Measurements from ENCODE around the gene MRTO4.
"Not testable (repeated sequence)": the region's sequence is repeated elsewhere in the genome, so short reads cannot be mapped to it uniquely, and the experiment has no call there.

MRTO4 gene

DNA sequence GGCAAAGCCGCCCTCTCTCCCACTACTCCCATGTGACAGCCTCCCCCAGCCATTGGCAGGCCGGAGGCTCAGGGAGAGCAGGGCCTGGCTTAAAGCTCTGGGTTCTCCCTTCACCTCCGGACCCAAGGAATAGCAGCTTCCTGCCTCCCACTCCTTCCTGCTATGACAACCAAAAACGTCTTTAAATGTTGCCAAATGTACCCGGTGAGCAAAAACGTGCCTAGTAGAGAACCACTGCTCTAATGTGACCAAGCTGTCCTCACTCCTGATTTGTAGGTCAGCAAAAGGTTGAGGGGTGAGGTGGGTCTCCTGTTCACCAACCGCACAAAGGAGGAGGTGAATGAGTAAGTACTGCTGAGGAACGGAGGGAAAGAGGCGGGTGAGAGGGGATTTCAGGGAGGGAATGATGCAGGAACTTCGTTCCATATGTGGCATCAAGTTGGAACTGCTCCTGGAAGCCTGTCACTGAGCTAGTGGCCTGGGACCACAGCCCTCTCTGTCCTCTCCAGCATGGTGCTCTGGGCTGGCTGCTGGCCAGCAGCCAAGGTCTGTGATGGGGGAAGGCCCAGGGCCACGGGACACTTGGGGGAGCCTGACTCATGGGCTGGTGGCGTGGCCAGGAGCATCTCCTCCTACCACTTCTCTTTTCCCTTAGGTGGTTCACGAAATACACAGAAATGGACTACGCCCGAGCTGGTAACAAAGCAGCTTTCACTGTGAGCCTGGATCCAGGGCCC lies 5.7 kb downstream of the MRTO4 start:
- peaks cover 0 to 100% (median 88%) of the 10 kb centered on the region in 11 experiments; a peak in 18 of 22 replicates for H4K20me1 ChIP-seq
- H3K27me3 ChIP-seq = no peaks in the 10 kb centered on the region
- H3K4me2 ChIP-seq = peak overlapping the region in 4 of 11 experiments; percentile 26 to 66 (median 62); a peak in 7 of 22 replicates
- peak overlapping the region in 4 of 11 experiments; percentile 19 to 73 (median 52); a peak in 8 of 22 replicates for H3K27ac ChIP-seq
- TF ChIP-seq Cebpa-rat (IDR thresholded peaks at IDR 0.05) = no peak
- peaks cover 55 to 88% (median 81%) of the 10 kb centered on the region in 11 experiments for H3K36me3 ChIP-seq
- no peaks in the 10 kb centered on the region for H3K9me3 ChIP-seq (replicated peaks in 1 of 11)
- H3K9ac ChIP-seq = peak overlapping the region in 5 of 11 experiments; percentile 3 to 63 (median 51); a peak in 6 of 22 replicates
- no peak overlapping the region; a peak in 1 of 20 replicates for H3K4me3 ChIP-seq
- peaks cover 17 to 85% (median 23%) of the 10 kb centered on the region in 10 experiments for H3K4me1 ChIP-seq

DNA sequence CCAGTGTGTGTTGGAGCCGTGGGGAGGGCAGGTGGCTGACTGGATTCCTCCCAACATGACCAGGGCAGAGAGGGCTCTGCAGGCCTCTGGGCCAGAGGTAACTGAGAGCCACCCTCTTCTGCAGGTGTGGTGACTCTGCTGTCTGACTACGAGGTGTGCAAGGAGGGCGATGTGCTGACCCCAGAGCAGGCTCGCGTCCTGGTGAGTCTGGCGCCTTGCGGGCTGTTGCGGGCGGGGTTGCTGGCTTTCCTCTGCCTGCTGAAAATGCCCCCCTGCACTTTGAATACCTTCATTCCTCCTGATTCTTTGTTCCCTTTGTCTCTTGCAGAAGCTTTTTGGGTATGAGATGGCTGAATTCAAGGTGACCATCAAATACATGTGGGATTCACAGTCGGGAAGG lies 6.7 kb downstream of the MRTO4 start:
- no peak for TF ChIP-seq Cebpa-rat (IDR thresholded peaks at IDR 0.05)
- Histone ChIP-seq H3K27me3 (no peaks in the 10 kb centered on the region), H3K4me3 (no peak overlapping the region), H3K9me3 (replicated peaks in 1 of 11) (no peaks in the 10 kb centered on the region), H3K9ac (peak overlapping the region in 2 of 11 experiments; percentile 51 to 59; a peak in 2 of 22 replicates), H3K27ac (peak overlapping the region in 4 of 11 experiments; percentile 19 to 73 (median 52); a peak in 5 of 22 replicates), H3K4me2 (peak overlapping the region in 3 of 11 experiments; percentile 60 to 66 (median 64); a peak in 4 of 22 replicates), H4K20me1 (peaks cover 0 to 99% (median 80%) of the 10 kb centered on the region in 11 experiments; a peak in 18 of 22 replicates), H3K4me1 (peaks cover 7 to 75% (median 14%) of the 10 kb centered on the region in 10 experiments), H3K36me3 (peaks cover 55 to 81% (median 78%) of the 10 kb centered on the region in 11 experiments)

DNA sequence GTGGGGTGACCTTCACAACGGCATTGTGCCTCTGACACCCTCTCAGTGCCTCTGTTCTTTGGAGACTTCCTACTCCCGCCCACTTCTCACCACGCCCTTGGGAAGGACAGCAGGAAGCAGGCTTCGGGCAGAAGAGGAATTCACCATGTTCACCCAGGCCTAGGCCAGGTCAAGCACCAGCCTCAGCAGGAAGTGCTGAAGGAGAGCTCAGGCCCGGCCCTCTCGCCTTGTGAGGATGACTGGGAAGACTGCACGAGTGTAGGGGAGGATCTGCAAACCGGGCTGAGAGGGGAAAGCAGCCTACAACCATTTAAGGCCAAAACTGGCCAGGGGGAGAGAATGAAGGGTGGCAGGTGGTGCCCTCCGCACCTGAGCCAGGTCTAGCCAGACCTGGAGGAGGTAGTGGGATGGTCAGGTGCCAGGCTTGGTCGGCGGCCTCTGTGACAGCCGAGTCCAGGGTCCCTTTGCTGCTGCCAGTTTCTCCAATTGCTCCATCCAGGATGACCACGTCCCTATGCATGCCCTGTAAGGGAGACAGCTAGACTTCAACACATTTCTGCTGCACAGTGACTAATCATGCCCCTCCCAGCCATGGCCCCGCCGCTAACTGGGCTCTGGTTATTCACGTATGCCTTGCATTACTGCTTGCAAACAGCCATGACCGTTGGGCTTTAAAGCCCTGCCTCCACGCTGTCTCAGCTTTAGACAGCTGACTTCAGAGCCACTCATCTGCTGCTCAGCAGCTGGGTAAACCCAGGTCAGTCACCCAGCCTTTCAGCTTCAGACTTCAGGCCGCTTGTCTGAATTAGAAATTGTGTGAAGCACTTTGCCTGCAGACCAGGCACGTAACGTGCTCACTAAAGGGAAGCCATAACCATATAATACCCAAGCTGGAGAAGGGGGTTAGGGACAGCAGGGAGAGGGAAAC lies 8.9 kb downstream of the MRTO4 start:
- peaks cover 0 to 78% (median 59%) of the 10 kb centered on the region in 11 experiments; a peak in 18 of 22 replicates for H4K20me1 ChIP-seq
- peak overlapping the region in 3 of 11 experiments; percentile 4 to 39 (median 20); a peak in 3 of 22 replicates for H3K27ac ChIP-seq
- no peak overlapping the region for H3K4me3 ChIP-seq
- H3K9me3 ChIP-seq (replicated peaks in 1 of 11) = no peaks in the 10 kb centered on the region
- H3K4me1 ChIP-seq = peaks cover 0 to 55% (median 3%) of the 10 kb centered on the region in 10 experiments; a peak in 8 of 20 replicates
- H3K36me3 ChIP-seq = peaks cover 47 to 60% (median 57%) of the 10 kb centered on the region in 11 experiments
- H3K27me3 ChIP-seq = no peaks in the 10 kb centered on the region
- peak overlapping the region in 3 of 11 experiments; percentile 15 to 71 (median 49); a peak in 4 of 22 replicates for H3K4me2 ChIP-seq
- no peak overlapping the region for H3K9ac ChIP-seq
- no peak for TF ChIP-seq Cebpa-rat (IDR thresholded peaks at IDR 0.05)

DNA sequence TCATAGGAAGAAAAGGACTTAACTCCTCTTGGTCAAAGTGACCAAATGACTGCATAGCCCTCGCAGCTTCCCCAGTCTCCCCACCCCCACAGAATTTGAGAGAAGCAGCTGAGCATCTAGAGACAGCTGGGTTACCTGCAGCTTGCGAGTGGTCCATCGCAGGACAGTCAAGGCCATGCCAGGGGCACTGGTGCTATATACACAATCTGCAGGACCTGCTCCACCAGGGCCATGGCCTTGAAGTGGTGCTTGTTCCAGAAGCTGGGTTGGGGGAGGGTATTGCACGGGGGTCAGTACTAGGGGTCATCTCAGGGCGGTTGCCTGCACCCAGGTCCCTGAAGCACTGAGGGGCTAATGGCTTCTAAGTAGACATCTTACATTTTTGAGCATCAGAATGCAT lies 10.4 kb downstream of the MRTO4 start:
- Histone ChIP-seq H3K27ac (no peak overlapping the region), H3K36me3 (peaks cover 32 to 44% (median 41%) of the 10 kb centered on the region in 11 experiments), H3K4me3 (no peak overlapping the region), H3K9me3 (replicated peaks in 1 of 11) (no peaks in the 10 kb centered on the region), H3K9ac (no peak overlapping the region), H4K20me1 (peaks cover 0 to 62% (median 43%) of the 10 kb centered on the region in 11 experiments; a peak in 18 of 22 replicates), H3K4me1 (peaks cover 0 to 39% (median under 1%) of the 10 kb centered on the region in 10 experiments; a peak in 8 of 20 replicates), H3K27me3 (no peaks in the 10 kb centered on the region), H3K4me2 (no peak overlapping the region)
- TF ChIP-seq Cebpa-rat (IDR thresholded peaks at IDR 0.05) = no peak

DNA sequence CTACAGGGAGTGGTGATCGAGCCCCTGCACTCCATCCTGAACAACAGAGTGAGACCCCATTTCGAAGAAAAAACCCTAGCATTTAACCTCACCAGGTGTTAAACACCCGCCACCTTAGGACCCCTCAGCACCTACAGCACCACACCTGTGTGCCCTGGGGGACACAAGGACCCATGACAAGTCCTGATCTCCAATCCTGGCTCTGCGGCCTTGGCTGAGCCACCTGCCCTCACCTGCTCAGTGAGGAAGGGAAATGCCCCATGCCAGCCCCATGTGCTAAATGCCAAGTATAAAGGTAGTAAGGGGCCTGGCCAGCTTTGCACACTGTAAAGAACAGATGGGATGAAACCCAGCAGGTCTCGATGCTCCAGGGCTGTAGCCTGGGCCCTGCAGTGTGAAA lies 11.1 kb downstream of the MRTO4 start:
- H4K20me1 ChIP-seq = peaks cover 0 to 55% (median 36%) of the 10 kb centered on the region in 11 experiments; a peak in 18 of 22 replicates
- no peak overlapping the region for H3K4me3 ChIP-seq
- H3K36me3 ChIP-seq = peaks cover 25 to 37% (median 34%) of the 10 kb centered on the region in 11 experiments
- TF ChIP-seq Cebpa-rat (IDR thresholded peaks at IDR 0.05) = no peak
- no peak overlapping the region for H3K4me2 ChIP-seq
- no peak overlapping the region for H3K9ac ChIP-seq
- H3K27me3 ChIP-seq = no peaks in the 10 kb centered on the region
- H3K9me3 ChIP-seq (replicated peaks in 1 of 11) = no peaks in the 10 kb centered on the region
- H3K27ac ChIP-seq = no peak overlapping the region
- H3K4me1 ChIP-seq = peaks cover 0 to 32% (median 0%) of the 10 kb centered on the region in 10 experiments; a peak in 7 of 20 replicates

DNA sequence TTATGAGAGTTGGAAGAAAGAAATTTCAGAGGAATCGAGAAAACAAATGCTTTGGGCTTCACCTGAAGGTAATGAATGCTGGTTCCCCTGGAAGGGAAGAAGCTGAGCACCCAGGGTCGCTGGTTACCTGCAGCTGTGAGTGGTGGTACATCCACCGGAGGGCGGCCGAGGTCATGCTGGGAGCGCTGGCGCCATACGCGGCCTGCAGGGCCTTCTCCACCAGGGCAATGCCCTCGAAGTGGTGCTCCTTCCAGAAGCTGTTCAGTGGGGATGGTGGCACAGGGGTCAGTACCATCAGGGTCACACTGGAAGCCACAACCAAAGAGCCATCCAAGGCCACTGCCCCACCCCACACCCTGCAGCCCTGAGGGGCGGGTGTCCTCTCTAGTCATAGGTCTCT lies 16.8 kb downstream of the MRTO4 start:
- Histone ChIP-seq H3K9me3 (replicated peaks in 1 of 11) (peaks cover 0 to under 1% (median 0%) of the 10 kb centered on the region in 11 experiments; a peak in 1 of 22 replicates), H3K4me2 (no peak overlapping the region), H4K20me1 (peaks cover 0 to 6% (median 0%) of the 10 kb centered on the region in 11 experiments; a peak in 1 of 22 replicates), H3K9ac (no peak overlapping the region), H3K27ac (no peak overlapping the region), H3K4me3 (no peak overlapping the region), H3K36me3 (no peaks in the 10 kb centered on the region), H3K27me3 (no peaks in the 10 kb centered on the region), H3K4me1 (no peaks in the 10 kb centered on the region)
- TF ChIP-seq Cebpa-rat (IDR thresholded peaks at IDR 0.05) = no peak

DNA sequence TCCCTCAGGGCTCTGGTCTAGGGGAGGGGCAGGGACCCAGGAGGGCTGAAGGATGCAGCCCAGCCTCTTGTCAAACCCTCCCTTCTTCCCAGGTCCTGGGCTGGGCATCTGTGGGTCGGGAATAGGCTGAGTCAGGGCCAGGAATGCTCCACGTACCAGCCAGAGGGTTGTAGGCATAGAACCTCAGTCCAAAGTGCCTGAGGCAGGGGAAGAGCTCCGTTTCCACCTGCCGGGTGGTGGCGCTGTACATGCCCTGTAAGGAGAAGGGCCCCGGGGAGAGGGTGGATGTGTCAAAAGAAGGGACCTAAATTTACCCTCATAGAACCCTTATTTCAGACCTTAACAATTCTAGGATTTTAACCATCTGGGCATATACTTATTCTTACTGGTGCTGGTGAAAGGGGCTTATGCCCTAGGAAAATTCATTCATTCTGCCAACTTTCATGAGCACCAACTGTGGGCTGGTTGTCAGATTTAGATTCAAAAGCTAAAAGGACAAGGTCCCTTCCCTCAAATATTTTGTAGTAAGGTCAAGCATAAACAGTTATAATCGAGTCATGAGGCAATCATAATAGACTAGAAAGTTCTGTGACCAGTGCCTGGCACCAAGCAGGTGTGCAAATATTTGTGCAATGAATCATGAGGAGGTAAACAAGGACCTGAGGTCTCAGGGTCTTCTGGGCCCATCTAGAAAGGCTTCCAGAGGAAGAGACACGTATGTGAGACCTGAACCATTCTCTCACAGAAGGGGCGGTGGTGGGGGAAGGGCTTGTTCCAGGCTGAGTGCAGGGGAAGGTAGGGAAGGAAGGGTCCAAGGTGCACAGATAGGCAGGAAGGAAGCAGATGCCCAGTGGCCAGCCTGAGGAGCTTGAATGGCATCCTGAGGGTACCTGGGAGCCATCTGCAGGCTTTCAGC lies 18.1 kb downstream of the MRTO4 start:
- not testable (repeated sequence) for H3K27ac ChIP-seq, H3K27me3 ChIP-seq, H3K4me3 ChIP-seq, H3K36me3 ChIP-seq, H3K4me2 ChIP-seq, H4K20me1 ChIP-seq, H3K9ac ChIP-seq, H3K4me1 ChIP-seq
- H3K9me3 ChIP-seq (replicated peaks in 1 of 11) = peaks cover 5 to 13% (median 7%) of the 10 kb centered on the region in 11 experiments

DNA sequence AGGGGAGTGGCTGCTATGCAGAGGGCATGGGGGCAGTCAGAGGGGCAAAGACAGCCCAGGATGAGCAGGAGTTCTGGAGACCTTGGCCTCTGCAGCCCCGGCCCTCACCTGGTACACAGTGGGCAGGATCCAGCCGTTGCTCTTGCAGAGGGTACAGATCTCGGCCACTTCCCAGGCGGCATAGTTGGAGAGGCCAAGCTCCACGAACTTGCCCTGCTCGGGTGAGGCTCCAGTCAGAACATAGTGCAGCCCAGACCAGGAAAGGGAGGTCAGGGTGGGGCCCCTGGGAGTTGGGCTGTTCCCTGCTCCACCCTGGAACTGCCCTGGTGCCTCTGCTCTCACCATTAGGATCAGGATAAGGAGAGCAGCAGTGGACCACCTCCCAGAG lies 18.7 kb downstream of the MRTO4 start:
- not testable (repeated sequence) for H3K4me3 ChIP-seq, H3K27ac ChIP-seq, H3K4me1 ChIP-seq, H3K4me2 ChIP-seq, H3K9ac ChIP-seq, H4K20me1 ChIP-seq, H3K27me3 ChIP-seq
- H3K9me3 ChIP-seq (replicated peaks in 1 of 11) = peaks cover 12 to 19% (median 14%) of the 10 kb centered on the region in 11 experiments
- peaks cover 0 to 13% (median 0%) of the 10 kb centered on the region in 11 experiments; a peak in 4 of 22 replicates for H3K36me3 ChIP-seq

Data from BLaER1 treated with 17β-estradiol and CSF1 and Interleukin-3, amounts not matched to agents 10 nM and 100 nM (cell line).